ENCODE results near the gene NETO2.
"Not testable (repeated sequence)": the region's sequence is repeated elsewhere in the genome, so short reads cannot be mapped to it uniquely, and the experiment has no call there.

The NETO2 gene

DNA sequence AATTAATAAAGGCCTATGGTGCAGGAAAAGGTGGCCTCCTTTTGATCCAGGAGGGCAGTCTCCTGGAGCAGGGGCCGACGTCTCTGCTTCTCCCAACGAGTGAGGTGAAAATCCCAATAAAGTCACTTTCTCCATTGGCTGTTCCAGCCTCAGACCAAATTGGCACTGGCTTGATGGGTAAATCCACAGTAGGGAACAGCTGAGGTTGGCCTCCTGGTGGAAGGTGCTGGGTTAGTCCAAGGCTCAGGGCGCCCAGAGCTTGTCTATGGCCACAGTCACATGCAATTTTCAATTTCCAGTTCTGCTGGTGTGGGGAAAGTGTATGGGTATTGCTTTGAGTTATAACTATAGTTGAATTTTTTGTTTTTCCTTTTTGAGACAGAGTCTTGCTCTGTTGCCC is 79.0 kb downstream of the NETO2 start:
- no peak for DNase-seq (ENCODE audit: low read depth)

DNA sequence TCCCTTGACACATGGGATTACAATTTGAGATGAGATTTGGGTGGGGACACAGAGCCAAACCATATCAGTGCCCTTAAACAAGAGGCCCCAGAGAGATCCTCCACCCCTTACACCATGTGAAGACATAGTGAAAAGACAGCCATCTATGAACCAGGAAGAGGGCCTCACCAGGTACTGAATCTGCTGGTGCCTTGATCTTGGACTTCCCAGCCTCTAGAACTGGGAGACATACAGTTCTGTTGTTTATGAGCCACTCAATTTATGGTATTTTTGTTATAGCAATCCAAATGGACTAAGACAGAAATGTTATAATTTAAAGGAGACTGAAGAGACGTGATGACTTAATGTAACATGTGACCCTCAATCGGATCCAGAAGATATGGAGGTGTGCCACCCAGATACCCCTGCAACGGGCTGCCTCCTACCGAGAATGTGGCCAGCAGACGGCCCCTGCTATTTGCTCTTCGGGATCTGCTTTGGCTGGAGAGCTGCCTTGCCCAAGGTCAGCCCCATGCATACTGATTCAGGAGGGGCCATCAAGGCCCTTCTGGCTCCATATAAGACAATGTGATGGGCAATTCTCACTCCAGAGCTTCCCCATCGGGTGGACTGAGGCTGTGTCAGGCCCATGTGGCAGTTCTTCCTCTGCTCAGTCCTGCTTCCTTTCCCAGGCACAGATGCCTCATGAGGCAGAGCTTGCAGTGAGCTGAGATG is 80.6 kb downstream of the NETO2 start:
- DNase-seq (ENCODE audit: low read depth), result no peak

- no peak for DNase-seq (ENCODE audit: low read depth)
Observed at GRCh38 chr16:47061204-47061603, 82.5 kb downstream of the NETO2 start.

DNA sequence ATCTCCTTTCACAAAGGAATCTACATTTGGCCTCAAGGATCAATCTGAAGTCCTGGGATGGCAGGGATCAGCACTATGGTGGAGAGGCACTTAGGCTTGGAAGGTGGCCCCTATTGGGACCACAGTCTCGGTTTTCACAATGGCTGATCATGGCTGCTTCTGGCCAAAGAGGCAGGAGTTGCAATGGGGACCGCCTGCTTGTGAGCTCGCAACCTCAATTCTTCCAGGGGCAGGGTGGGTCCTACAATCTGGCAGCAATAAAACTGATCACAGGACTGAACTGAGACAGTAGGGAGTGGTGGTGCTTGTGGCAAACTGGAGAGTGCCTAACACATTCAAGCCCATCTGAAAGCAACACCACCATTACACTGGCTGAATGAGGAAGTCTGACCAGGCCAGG is 83.1 kb downstream of the NETO2 start:
- DNase-seq (ENCODE audit: low read depth), result no peak

GRCh38 chr16:47059991-47060390 is 83.8 kb downstream of the NETO2 start:
- DNase-seq (ENCODE audit: low read depth), result no peak

DNA sequence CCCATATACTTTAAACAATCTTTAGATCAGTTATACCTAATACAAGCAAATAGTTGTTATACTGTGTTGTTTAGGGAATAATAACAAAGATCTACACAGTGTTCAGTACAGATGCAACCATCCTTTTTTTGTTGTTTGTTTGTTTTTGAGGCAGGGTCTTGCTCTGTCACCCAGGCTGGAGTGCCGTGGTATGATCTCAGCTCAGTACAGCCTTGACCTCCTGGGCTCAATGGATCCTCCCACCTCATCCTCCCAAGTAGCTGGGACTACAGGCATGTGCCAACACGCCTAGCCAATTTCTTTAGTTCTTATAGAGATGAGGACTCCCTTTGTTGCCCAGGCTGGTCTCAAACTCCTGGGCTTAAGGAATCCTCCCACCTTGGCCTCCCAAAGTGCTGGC is 84.6 kb downstream of the NETO2 start:
- DNase-seq (ENCODE audit: low read depth), result not testable (repeated sequence)

DNA sequence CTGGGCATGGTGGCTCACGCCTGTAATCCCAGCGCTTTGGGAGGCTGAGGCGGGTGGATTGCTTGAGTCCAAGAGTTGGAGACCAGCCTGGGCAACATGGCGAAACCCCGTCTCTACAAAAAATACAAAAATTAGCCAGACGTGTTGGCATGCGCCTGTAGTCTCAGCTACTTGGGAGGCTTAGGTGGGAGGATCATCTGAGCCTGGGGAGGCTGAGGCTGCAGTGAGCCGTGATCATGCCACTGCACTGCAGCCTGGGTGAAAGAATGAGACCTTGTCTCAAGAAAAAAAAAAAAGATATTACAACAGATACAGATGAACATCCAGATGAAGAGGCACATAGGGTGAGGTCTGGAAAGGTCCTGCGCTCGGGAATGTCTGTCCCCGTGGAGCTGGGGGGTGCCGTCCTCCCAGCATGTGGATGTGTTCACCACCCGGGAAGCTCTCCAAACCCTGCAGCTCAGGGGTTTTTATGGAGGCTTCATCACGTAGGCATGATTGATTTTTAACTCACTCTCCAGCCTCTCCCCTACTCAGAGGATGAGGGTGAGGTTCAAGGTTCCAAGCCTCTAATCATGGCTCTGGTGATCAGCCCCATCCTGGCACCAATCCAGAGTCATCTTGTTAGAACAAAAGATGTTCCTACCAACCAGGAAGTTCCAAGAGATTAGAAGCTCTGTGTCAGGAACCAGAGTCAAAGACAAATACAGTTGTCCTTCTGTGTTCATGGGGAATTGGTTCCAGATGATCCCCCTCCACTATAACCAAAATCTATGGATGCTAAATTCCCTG is 85.3 kb downstream of the NETO2 start:
- DNase-seq (ENCODE audit: low read depth), result no peak

GRCh38 chr16:47057630-47057993 is 86.1 kb downstream of the NETO2 start:
- DNase-seq (ENCODE audit: low read depth), result no peak

- no peak for DNase-seq (ENCODE audit: low read depth)
Observed at GRCh38 chr16:47056688-47057629, 86.8 kb downstream of the NETO2 start.

DNA sequence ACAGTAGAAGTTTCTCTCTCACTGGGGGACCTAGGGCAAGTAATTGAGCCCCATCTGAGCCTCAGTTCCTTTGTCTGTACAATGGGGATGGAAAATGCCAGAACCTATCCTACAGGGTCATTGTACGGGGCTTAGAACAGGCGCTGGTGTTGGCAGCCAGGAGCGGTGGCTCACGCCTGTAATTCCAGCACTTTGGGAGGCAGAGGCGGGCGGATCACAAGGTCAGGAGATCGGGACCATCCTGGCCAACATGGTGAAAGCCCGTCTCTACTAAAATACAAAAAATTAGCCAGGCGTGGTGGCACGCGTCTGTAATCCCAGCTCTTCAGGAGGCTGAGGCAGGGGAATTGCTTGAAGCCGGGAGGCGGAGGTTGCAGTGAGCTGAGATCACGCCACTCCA is 87.7 kb downstream of the NETO2 start:
- DNase-seq (ENCODE audit: low read depth), result not testable (repeated sequence)

DNA sequence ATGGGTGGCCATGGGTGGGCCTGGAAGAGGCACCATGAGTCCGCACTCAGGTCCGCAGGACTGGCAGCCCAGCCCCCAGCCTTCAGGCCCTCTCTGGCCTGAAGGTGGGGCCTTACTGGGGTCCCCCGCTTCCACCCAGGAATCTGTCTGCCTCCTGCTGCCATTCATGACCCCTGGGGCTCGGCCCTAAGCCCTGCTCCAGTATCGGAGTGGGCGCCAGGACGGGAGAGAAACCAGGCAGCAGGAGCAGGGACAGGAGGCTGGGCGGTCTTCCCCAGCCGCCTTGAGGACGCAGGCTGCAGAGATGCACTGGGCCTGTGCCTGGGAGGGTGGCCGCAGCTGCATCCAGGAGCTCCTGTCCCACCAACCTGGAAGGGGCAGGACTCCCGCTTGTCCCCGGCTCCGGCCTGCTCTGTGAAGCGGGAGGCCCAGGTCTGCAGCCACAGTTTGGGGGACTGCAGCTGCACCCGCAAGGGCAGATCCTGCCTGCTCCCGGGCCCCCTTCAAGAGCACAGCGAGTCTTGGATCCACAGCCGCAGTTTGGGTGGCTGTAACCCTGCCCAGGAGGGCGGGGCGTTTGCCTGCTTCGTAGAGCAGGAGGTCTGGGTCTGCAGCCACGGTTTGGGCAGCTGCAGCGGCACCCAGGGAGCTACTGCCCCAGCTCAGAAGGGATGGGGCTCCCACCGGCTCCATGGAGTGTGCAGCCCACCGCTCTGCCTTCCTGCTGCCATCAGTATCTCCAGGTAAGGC is 88.4 kb downstream of the NETO2 start:
- DNase-seq (ENCODE audit: low read depth), result no peak

GRCh38 chr16:47054306-47054705 is 89.4 kb downstream of the NETO2 start:
- no peak for DNase-seq (ENCODE audit: low read depth)

- no peak for DNase-seq (ENCODE audit: low read depth)
Observed at GRCh38 chr16:47053895-47054294, 89.8 kb downstream of the NETO2 start.

GRCh38 chr16:47052666-47053640 is 90.8 kb downstream of the NETO2 start:
- DNase-seq (ENCODE audit: low read depth), result no peak

DNA sequence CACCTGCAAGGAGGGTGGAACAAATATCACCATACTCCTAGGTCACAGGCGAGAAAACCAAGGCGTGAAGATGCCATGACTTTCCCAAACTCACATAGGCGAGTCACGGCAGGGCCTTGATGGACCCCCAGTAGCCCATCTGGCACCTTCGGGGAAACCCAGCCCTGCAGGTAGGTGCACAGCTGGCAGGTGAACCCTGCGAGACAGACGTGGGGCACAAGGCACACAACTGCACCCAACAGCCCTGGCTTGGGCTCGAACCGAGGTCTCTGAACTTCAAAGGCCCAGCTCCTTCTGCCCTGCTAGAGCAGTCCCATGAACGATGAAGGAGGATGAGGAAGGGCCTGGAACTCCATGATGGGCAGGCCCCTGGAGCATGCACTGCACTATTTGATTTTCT is 92.7 kb downstream of the NETO2 start:
- no peak for DNase-seq (ENCODE audit: low read depth)

DNA sequence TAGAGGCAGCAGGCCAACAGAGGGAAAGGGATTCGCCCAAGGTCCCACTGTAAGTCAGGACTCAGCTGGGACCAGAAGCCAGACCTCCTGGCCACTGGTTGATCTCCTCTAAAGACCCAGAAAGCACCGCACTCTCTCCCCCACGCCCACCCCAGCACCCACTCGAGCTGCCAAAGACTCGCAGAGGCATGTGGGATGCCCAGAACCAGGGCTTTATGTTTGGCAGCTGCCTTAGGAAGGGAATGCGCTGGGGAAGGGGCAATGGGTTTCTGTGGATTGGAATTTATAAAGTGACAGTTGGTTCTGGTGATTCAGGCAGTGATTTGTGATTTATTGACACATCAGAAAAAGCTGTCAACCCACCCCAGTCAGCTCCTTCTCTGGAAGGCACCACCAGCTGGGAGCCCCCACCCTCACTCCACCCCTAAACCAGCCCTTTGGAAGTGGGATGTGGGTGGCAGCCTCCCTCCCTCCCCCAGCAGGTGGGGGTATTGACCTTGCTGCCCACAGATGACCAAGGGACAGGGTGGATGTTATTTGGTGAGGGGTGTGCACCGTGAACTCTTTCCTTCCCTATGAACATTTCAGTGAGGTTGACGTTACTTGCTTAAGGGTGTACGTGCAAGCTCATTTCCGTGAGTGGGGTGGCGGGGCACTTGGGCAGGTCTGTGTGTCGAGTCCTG is 93.7 kb downstream of the NETO2 start:
- DNase-seq (ENCODE audit: low read depth), result no peak

- no peak for DNase-seq (ENCODE audit: low read depth)
Observed at GRCh38 chr16:47047524-47048203, 96.1 kb downstream of the NETO2 start.

- DNase-seq (ENCODE audit: low read depth), result no peak
Observed at GRCh38 chr16:47046726-47047523, 96.8 kb downstream of the NETO2 start.

DNA sequence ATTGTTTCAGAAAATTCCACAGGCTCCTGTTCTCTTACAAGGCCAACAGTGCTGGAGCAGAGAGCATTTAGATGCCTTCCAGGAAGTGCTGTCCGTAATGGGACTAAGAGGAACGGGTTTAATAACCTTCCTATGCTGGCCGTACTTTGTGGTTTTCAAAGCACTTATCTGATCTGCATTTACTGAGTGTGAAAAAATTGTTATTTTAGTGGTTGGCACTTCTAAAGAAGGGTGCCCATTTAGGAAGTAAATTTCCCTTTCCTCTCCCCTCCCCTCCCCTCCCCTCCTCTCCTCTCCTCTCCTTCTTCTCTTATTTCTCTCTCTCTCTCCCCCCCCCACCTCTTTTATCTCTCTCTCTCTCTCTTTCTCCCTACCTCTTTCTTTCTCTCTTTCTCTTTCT is 98.3 kb downstream of the NETO2 start:
- DNase-seq (ENCODE audit: low read depth), result no peak

Data from non-pigmented ciliary epithelial cell (primary cell).